Astrocyte (in vitro differentiated cells and primary cell): ENCODE results near the gene MAPK9.

Experiments used
- EZH2 ChIP-seq: IDR thresholded peaks from 2 replicates; pipeline ENCODE4 v1.6.1; 2012; ENCODE audit warnings: mild to moderate bottlenecking, low read length, inconsistent platforms; ENCODE audit not compliant: insufficient read depth
- TF ChIP-seq, protein P1 (sequence below): IDR thresholded peaks from 2 replicates; pipeline ENCODE4 v1.5.1; 2011; ENCODE audit warnings: low read depth, mild to moderate bottlenecking, inconsistent platforms, low read length, moderate library complexity; ENCODE audit not compliant: insufficient read depth

DNA sequence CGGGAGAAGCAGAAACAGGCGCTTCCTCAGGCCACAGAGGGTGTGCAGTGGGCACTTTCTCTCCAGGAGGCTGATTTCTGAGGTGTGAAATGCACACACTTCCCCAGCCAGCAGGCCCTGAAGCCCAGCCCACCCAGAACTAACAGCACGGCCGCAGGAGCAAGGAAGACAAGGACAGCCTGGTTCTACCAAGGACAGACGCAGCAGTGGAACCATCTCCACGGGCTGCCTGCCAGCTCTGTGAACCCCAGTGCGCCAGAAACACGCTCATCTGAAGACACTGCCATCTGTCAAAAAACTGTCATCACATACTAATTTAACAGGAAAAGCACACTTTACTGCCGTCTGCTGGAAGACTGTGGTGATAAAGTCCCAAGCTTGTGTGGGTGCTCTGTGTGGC lies 40.7 kb downstream of the MAPK9 start:
- TF ChIP-seq, protein P1, sequence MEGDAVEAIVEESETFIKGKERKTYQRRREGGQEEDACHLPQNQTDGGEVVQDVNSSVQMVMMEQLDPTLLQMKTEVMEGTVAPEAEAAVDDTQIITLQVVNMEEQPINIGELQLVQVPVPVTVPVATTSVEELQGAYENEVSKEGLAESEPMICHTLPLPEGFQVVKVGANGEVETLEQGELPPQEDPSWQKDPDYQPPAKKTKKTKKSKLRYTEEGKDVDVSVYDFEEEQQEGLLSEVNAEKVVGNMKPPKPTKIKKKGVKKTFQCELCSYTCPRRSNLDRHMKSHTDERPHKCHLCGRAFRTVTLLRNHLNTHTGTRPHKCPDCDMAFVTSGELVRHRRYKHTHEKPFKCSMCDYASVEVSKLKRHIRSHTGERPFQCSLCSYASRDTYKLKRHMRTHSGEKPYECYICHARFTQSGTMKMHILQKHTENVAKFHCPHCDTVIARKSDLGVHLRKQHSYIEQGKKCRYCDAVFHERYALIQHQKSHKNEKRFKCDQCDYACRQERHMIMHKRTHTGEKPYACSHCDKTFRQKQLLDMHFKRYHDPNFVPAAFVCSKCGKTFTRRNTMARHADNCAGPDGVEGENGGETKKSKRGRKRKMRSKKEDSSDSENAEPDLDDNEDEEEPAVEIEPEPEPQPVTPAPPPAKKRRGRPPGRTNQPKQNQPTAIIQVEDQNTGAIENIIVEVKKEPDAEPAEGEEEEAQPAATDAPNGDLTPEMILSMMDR: no peak
- TF ChIP-seq EZH2: no peak
